ENCODE data around the gene CELSR3. TPM values are rescaled to one million over a fixed set of nuclear protein-coding genes. Genes with fewer than 3 reads are reported as not detected.

CELSR3 gene
- total RNA-seq, 6 donors from 2014 or later, result 0.76 to 10.5 (median 1.5) TPM

GRCh38 chr3:48692551-48692950, 29.9 kb upstream of the CELSR3 start:
- H3K9me3 ChIP-seq, result no peaks in the 10 kb centered on the region
- H3K36me3 ChIP-seq, result peaks cover 37 to 78% (median 73%) of the 10 kb centered on the region in 4 donors
- peaks cover 6 to 22% (median 13%) of the 10 kb centered on the region in 4 donors for H3K4me1 ChIP-seq
- TF ChIP-seq CTCF (IDR thresholded peaks at IDR 0.05) (no peak), POLR2A (IDR thresholded peaks at IDR 0.05) (no peak), EP300 (IDR thresholded peaks at IDR 0.05) (no peak), POLR2AphosphoS5 (IDR thresholded peaks at IDR 0.05) (no peak)
- peak overlapping the region in 2 of 4 donors; percentile 31 to 85 for H3K27ac ChIP-seq
- DNase-seq (no peak), ATAC-seq (ENCODE audit: low FRiP score in 2 of 2) (no peak)
- H3K27me3 ChIP-seq, result no peaks in the 10 kb centered on the region
- peak overlapping the region in 1 of 4 donors; percentile 38 for H3K4me3 ChIP-seq

GRCh38 chr3:48690846-48691458, 28.3 kb upstream of the CELSR3 start:
- peaks cover 15 to 22% (median 16%) of the 10 kb centered on the region in 4 donors for H3K4me1 ChIP-seq
- WGBS, 2 donors, result 81 to 88% methylated on average over 2 of the region's 2 CpGs
- no peak overlapping the region for H3K4me3 ChIP-seq
- TF ChIP-seq EP300 (IDR thresholded peaks at IDR 0.05), result no peak
- no peak for TF ChIP-seq CTCF (IDR thresholded peaks at IDR 0.05)
- no peak for TF ChIP-seq POLR2AphosphoS5 (IDR thresholded peaks at IDR 0.05)
- no peak for TF ChIP-seq POLR2A (IDR thresholded peaks at IDR 0.05)
- DNase-seq (no peak), ATAC-seq (ENCODE audit: low FRiP score in 2 of 2) (no peak)
- no peaks in the 10 kb centered on the region for H3K9me3 ChIP-seq
- no peak overlapping the region for H3K27ac ChIP-seq
- peaks cover 37 to 83% (median 76%) of the 10 kb centered on the region in 4 donors for H3K36me3 ChIP-seq
- H3K27me3 ChIP-seq, result no peaks in the 10 kb centered on the region

- WGBS, 2 donors, result 76 to 83% methylated on average over 5 of the region's 5 CpGs
- Histone ChIP-seq H3K27me3 (no peaks in the 10 kb centered on the region), H3K36me3 (peaks cover 32 to 73% (median 67%) of the 10 kb centered on the region in 4 donors), H3K9me3 (no peaks in the 10 kb centered on the region), H3K4me3 (no peak overlapping the region), H3K4me1 (peaks cover 10 to 20% (median 18%) of the 10 kb centered on the region in 4 donors), H3K27ac (no peak overlapping the region)
- ATAC-seq (ENCODE audit: low FRiP score in 2 of 2) (no peak), DNase-seq (no peak)
- no peak for TF ChIP-seq CTCF (IDR thresholded peaks at IDR 0.05)
- no peak for TF ChIP-seq POLR2A (IDR thresholded peaks at IDR 0.05)
- TF ChIP-seq POLR2AphosphoS5 (IDR thresholded peaks at IDR 0.05), result no peak
- no peak for TF ChIP-seq EP300 (IDR thresholded peaks at IDR 0.05)
Measured at GRCh38 chr3:48689384-48689783, 26.7 kb upstream of the CELSR3 start.

GRCh38 chr3:48688737-48689075, 26.0 kb upstream of the CELSR3 start:
- H3K36me3 ChIP-seq, result peaks cover 32 to 66% (median 60%) of the 10 kb centered on the region in 4 donors
- H3K4me3 ChIP-seq, result no peak overlapping the region
- H3K4me1 ChIP-seq, result peaks cover 15 to 27% (median 22%) of the 10 kb centered on the region in 4 donors
- DNase-seq (no peak), ATAC-seq (ENCODE audit: low FRiP score in 2 of 2) (no peak)
- no peaks in the 10 kb centered on the region for H3K9me3 ChIP-seq
- TF ChIP-seq POLR2AphosphoS5 (IDR thresholded peaks at IDR 0.05) (no peak), EP300 (IDR thresholded peaks at IDR 0.05) (no peak), POLR2A (IDR thresholded peaks at IDR 0.05) (no peak), CTCF (IDR thresholded peaks at IDR 0.05) (no peak)
- H3K27ac ChIP-seq, result no peak overlapping the region
- no peaks in the 10 kb centered on the region for H3K27me3 ChIP-seq
- WGBS, 2 donors, result 100% methylated on average over 1 to 2 of the region's 3 CpGs
